Midbrain (tissue), 1 donor: Measurements from ENCODE around the gene SMARCB1.
A peak's percentile ranks its signal among the peaks of the same experiment; 100 is the strongest.

Experiments used
- DNase-seq: peaks from one replicate; lab custom pipeline; 2025; lab: John Stamatoyannopoulos, UW

SMARCB1 gene

DNA sequence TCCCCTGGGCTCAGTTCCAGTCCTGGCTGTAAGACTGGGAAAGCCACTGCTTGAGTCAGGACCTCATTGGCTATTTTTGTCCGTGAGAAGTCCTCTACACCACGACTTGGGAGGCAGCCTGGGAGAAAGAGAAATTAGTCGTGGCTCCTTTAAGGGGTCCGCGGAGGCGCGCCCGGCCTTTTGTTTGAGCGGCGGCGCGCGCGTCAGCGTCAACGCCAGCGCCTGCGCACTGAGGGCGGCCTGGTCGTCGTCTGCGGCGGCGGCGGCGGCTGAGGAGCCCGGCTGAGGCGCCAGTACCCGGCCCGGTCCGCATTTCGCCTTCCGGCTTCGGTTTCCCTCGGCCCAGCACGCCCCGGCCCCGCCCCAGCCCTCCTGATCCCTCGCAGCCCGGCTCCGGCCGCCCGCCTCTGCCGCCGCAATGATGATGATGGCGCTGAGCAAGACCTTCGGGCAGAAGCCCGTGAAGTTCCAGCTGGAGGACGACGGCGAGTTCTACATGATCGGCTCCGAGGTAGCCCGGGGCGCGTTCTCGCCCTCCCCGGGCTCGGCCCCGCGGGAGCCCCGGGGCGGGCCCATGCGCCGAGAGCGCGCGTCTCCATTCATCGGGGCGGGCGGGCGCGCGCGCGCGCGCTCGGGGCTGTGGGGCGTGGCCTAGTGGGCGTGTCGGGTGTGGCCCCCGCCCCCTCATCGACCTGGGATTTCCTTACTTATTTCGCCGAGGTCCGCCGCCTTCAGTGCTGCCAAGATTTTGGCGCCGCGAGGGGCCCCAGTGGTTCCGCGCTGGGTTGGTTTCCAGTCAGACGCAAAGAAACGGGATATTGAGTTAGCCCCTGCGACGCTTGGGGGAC is at the start of gene SMARCB1:
TSS of gene SMARCB1 (plus strand) at position 215 of the 848 bp plus-strand sequence. CDS start at position 419, 204 bp downstream.
- peak; percentile 88 for DNase-seq

DNA sequence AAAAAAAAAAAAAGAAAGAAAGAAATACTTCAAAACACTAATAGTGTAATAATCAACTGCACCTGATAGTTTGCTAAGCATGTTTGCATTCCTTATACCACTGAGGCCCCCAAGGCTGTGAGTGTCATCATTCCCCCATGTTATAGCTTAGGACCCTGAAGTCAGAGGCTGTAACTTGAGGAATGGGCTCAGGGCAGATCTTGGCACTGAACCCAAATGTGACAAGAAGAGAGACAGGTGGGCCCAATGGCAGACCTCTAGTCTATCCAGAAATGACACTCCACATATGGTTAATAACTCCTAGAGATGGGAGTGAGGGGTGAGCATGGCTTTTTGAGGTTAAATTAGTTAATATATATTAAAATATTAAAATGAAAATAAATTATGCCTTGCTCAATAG is 49.1 kb upstream of the SMARCB1 start:
- DNase-seq = no peak

DNA sequence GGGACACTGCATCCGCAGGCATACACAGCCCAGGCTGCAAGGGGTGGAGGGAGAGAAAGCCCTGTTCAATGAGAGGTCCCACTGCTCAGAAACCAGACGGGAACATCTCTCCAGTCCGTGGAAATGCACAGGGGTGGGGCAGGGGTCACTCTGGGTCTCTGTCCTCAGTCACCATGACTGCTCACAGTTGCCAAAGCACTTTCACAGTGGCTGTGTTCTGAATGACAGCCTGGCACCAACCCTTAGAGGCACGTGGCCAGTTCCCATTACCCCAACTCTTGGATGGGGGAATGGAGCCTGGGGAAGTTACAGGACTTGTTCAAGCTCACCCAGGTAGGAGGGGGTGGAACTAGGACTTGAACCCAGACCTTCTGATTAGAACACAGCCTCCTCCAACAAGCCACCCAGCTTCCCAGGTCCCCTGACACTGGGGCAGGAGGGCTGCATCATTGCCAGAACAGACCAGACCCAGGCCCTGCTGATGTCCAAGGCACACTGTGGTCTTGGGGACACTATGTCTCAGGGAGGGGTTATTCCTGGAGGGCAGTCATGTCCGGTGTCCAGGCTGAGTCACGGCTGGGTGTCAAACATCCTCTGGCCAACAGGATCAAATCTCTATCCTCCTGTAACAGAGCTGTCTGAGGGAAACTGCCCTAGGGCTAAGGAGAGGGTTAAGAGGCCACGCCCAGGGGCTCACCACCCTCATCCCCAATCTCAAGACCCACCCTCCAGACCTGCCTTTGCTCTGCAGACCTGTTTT is 44.1 kb upstream of the SMARCB1 start:
- no peak for DNase-seq

DNA sequence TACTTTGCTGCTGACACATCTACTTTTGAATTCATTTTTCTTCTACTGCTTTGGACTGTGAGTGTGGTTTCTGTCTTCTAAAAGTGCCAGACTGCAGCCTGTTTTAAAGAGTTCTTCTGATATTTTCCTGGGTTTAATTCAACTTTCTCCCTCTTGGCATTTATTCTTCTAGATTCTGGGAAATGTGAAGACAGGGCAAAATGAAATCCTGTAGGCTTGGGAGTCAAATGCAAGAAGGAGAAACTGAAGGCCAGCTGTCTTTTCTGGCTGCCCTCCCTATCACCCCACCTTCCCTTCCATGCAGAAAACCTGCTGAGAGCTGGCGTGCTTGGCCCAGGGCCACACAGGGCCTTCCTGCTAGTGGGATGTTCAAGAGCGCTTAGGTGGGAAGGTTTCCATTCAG is 43.5 kb upstream of the SMARCB1 start:
- no peak for DNase-seq

DNA sequence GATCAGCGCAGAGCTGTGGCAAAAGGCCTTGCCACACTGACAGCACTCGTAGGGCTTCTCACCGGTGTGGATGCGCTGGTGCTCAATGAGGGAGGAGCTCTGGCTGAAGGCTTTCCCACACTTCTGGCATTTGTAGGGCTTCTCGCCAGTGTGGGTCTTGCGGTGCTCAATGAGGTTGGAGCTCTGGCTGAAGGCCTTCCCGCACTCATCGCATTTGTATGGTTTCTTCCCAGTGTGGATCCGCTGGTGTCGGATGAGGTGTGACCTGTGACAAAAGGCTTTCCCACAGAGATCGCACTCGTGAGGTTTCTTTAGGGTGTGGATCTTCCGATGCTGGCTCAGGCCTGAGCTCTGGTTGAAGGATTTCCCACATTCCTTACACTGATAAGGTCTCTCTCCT is 42.8 kb upstream of the SMARCB1 start:
- no peak for DNase-seq

DNA sequence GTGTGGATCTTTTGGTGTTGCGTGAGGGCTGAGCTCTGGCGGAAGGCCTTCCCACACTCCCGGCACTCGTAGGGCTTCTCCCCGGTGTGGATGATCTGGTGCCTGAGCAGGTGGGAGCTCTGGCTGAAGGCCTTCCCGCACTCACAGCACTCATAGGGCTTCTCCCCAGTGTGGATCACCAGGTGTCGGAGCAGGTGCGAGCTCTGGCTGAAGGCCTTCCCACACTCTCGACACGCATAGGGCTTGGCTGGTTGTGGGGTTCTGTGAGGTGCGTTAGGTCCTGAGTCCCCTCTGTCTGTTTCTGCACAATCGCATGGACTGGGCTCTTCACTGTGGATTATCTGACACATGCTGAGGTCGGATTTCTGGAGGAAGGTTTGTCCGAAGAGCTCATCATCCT is 42.3 kb upstream of the SMARCB1 start:
- DNase-seq = no peak

DNA sequence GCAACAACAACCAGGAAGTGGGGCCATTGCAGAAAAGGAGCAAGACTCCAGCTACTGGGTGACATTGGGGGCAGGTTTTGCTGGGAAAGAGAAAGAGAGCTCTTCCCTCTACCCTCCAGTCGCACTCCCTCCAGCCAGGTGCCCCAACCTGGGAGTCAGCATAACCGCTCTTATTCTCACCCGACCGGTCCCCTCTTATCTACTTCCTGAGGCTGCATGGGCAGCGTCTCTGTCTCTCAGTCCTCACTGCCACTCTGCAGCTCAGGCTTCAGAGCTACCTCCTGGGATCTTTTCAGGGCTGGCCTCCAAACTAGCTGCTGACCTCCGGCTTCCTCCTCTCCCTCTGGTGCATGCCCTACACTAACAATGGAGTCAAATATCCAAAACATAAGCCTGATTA is 41.0 kb upstream of the SMARCB1 start:
- no peak for DNase-seq

DNA sequence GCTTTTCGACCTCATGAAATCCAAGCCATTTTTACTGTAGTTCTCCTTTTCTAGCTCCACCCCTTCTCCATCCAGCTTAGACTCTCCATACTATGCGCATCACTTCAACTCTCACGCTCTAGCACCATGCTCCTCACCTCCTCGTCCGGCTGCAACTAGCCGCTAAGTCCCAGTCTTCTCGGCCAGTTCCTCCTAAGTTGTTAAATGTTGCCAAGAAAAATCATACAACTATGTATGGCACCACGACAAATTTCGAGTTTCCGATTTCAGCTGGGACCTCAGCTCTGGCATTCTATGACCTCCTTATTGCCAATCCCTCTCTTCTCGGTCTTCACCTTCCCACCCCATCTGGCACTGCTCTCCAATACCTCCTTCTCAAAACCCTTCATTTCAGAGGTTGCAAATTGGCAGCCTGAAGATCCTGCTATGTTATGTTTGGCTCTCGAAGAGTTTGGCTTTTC is 36.9 kb upstream of the SMARCB1 start:
- DNase-seq = no peak

DNA sequence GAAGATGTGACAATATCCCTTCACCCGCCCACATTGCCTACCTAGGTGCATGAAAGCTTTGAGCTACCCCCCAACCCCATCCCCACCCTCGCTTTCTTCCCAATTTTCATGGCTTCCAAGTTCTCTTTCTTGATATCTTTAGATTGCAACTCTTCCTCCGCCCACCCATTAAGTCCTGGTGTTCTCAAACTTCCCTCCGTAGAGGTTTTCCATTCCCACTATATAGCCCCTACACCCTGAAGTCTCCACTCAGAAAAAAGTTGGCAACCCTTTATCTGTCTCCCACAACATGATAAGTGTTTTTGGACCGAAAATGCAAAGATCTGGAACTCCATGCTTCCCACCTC is 36.4 kb upstream of the SMARCB1 start:
- no peak for DNase-seq

DNA sequence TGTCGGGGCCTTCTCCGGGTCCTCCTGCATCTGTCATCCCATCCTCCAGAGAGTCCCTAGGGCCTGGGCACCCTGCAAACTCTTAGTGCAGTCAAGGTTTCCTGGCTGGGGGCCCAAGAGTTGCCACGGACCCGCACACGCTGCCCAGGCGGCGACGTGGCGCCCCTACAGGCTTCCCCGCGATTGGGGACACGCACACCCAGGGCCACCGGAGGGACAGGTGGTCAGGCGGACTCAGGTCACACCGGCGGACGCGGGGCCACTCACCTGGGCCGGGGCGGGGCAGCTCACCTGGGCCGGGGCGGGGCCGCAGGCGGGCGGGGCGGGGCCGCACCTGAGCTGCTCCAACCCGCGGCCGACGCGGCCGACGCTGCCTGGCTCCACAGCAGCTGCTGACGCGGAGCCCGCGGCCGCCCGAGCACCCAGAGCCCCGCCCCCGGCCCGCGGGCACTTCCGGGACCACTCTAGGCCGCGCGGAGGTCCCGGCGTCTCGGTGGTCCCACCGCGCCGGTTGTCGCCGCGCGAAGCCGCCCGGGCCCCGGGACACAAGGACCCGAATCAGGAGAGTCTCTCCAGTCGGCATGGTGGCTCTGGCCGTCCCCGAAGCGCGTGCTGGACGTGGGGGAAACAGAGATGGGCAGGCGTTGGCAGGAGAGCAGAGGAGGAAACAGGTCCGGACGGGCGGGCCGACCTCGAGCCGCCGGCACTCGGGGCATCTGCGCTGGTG is 35.9 kb upstream of the SMARCB1 start, which contains the start of gene ZNF70:
TSS of gene ZNF70 (minus strand) at position 399 of the 727 bp plus-strand sequence. CDS start 5,972 bp downstream, outside the sequence.
- DNase-seq = peak; percentile 78

DNA sequence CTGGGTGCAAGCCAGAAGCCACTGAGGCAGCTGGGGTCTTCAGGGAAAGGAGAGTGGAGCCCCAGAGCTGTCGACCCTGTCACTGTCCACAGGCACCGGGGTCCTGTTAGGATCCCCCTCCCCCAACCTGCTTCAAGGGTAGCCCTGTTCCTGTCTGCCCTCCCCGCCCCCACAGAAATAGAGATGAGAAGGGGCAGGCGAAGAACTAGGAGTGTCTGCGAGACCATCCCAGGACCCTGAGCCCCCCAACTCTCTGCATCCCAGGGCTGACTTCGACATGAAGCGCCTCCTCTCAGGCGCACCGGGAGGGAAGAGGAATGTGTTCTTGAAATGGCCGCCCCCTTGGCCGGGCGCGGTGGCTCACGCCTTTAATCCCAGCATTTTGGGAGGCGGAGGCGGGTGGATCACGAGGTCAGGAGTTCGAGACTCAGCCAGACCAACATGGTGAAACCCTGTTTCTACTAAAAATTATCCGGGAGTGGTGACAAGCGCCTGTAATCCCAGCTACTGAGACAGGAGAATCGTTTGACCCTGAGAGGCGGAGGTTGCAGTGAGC is 35.2 kb upstream of the SMARCB1 start:
- DNase-seq = no peak

DNA sequence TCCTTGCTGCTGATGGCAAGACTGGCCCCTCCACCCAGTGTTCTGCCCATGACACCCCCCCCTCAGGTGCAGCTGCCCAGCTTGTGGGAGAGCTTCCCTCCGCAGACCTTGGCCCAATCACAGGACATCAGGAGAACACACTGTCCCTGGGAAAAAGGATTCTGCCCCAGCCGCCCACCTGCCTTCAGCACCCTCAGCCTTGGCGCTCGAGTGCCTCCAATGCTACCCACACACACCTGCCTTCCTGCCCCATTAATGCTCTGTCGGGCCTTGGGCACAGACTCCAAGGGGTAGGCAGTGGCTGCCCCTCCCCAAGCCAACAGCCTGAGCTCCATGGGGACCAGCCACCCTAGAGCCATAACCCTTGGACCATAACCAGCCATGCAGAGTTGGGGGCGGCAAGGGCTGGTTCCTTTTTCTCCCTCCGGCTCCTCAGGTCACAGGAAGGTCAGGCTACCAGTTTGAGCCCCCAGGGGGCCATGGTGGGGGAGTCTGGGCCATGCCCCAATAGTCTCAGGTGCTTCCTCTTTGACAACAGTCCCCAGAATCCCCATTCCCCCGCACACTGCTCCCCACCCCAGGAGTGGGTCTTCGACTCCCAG is 34.6 kb upstream of the SMARCB1 start:
- DNase-seq = no peak

DNA sequence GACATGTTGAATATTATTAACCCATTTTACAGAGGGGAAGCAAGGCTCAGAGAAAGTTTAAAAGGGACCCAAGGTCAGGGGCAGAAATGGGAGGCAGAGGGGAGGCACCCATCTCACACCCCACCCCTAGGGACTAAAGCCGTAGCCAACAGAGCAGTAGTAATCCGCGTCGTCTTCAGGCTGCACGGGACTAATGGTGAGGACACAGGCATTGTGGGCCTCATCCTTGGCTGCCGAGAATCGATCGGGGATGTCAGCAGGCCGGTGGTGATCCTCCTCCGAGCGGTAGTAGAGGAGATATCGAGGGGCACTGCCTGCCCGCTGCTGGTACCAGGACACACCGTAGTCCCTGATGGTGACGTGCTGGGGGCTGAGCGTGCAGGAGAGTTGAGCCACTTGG is 34.0 kb upstream of the SMARCB1 start:
- DNase-seq = no peak

DNA sequence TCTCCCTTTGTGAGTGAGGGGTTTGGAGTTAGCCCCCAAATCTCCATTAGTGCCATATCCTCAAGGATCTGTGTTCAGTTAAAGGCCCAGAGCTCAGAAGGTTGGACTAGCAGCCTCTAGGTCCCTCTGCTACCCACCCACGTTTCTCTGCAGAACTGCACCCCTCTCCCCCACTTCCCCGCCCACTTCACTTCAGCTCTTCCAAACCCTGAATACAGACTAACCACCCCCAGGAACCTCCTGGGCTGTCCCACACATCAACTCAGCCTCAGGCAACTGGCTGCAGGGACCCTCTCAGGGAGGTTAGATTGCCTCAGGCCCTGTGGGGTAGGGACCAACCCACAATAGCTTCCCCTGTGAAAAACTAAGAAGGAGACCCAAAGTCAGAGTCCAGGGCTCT is 33.4 kb upstream of the SMARCB1 start:
- DNase-seq = no peak

DNA sequence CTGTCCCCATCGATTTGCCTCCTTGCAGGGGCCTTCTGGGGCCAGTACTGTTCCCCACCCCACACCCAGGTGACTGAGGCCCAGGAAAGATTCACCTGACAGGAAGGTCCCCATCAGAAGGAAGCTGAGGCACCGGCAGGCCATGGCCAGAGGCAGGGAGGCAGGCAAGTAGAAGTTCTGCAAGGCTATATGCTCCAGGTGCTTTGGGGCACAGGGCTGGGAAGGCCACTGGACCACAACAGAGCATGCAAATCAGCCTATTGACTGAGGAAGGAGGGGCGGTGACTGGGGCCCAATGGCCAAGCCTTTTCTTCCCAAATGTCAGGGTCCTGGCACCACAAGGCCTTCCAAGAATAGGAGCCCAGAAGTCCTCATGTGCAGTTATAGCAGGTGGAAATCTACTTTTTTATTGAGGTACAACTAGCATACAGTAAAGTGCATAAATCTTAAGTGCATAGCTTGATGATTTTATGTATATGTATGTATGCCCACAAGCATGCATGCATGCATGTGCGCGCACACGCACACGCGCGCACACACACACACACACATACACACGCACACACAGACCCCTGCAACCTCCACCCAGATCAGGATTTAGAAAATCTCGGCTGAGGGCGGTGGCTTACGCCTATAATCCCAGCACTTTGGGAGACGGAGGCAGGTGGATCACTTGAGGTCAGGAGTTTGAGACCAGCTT is 32.4 kb upstream of the SMARCB1 start, which contains the start of gene VPREB3:
TSS of gene VPREB3 (minus strand) at position 206 of the 700 bp plus-strand sequence. CDS start at position 144, 62 bp downstream.
- no peak for DNase-seq

DNA sequence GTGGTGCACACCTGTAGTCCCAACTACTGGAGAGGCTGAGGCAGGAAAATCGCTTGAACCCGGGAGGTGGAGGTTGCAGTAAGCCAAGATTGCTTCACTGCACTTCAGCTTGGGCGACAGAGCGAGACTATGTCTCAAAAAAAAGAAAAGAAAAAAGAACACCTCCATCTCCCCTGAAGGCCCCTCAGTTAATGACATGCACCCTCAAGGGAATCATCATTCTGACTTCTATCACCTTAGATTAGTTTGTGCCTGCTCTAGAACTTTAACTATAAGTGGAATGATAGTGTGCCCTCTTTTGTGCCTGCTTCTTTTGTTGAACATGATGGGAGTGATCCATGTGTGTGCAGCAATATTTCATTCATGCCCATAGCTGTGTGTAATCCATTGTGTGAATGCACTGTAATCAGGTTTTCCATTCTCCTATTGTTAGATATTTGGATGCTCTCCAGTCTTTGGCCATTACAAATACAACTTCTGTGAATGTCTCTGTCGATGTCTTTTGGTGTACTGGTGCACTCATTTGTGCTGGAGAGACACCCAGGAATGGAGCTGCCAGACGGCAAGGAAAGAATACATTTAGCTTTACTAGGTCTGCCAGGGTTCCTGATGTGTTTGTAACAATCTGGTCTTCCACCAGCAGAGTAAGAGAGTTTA is 31.7 kb upstream of the SMARCB1 start:
- DNase-seq = peak; percentile 57

DNA sequence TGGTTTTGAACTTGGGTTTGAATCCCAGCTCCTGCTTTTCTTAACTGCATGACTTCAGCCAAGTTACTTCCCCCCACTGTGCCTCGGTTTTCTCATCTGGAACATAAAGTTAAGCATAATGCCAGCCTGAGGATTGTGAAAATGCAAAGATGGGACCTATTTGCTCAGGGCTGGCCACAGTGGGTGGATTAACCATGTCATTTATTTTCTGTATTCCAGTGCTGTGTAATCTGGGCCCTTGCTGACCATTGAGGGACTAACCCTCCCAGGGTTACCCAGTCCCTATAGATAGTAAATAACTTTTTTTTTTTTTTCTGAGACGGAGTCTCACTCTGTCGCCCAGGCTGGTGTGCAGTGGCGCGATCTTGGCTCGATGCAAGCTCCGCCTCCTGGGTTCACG is 31.1 kb upstream of the SMARCB1 start:
- DNase-seq = no peak

DNA sequence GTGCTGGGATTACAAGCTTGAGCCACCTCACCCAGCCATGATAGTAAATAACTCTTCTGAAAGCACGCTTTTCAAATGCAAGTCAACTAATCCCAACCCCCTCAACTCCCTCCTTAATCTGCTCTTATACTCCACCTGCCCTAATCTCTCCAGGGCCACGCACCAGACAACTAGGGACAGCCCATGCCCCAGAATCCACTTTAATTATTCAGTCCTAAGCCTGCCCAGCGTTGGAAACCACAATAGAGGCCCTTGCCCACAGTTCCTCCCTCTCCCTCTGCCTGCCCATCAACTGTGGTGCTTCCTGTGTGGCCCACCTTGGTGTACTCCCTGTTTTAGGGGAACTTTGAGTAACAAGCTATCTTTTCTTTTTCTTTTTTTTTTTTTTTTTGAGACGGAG is 29.9 kb upstream of the SMARCB1 start:
- DNase-seq = no peak

DNA sequence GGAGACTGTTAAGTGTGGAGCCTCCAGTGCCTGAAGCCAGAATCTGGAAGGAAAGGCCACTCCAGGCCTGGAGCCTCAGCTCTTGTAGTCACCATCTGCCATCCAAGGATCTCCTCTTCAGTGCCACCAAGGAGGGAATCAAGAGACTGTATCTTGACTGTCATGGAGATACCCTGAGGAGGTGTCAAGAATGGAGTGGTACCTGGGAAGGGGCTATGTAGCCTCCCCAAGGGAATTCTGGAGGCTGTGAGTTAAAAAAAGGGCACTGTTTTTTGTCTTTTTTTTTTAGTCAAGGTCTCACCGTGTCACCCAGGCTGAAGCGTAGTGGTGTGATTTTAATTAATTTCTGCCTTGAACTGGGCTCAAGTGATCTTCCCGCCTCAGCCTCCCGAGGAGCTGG is 27.2 kb upstream of the SMARCB1 start:
- no peak for DNase-seq

DNA sequence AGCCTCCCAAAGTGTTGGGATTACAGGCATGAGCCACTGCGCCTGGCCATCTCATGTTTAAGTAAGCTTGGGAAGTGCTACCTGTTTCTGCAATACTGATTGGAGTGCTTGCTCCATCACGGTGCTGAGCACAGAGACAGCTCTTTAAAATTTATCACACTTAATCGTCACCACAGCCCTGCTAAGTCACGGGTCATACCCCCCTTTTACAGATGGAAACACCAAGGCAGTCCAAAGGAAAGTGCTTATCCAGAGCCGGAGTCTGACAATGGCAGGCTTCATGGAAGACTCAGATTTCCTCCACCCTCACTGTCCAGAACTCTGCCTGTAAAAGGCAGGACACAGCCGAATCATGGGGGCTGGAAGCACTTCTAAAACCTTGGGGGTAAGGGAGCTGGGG is 26.7 kb upstream of the SMARCB1 start:
- DNase-seq = no peak
